GM12801 (cell line): ENCODE measurements around the gene KRTAP1-4.

Experiments used
- CTCF ChIP-seq: IDR thresholded peaks from one replicate; pipeline ENCODE4 v1.5.1; 2011; ENCODE audit warnings: control low read depth; ENCODE audit not compliant: insufficient read length; ENCODE audit errors: extremely low read depth

Gene KRTAP1-4

GRCh38 chr17:41016578-41017215, 13.3 kb downstream of the KRTAP1-4 start:
- no peak for TF ChIP-seq CTCF

- TF ChIP-seq CTCF, result no peak
Observed at GRCh38 chr17:41015454-41015853, 14.5 kb downstream of the KRTAP1-4 start.

GRCh38 chr17:41013606-41014005, 16.4 kb downstream of the KRTAP1-4 start:
- TF ChIP-seq CTCF, result no peak

- no peak for TF ChIP-seq CTCF
Observed at GRCh38 chr17:41013181-41013580, 16.8 kb downstream of the KRTAP1-4 start.

- no peak for TF ChIP-seq CTCF
Observed at GRCh38 chr17:41012326-41013120, 17.5 kb downstream of the KRTAP1-4 start.

GRCh38 chr17:41010441-41010840, 19.6 kb downstream of the KRTAP1-4 start:
- no peak for TF ChIP-seq CTCF

GRCh38 chr17:41009936-41010335, 20.1 kb downstream of the KRTAP1-4 start:
- TF ChIP-seq CTCF, result no peak
